Neutrophil (primary cell): ENCODE results near the gene UNCX.
"Not testable (repeated sequence)": the region's sequence is repeated elsewhere in the genome, so short reads cannot be mapped to it uniquely, and the experiment has no call there.

Experiments
- H3K27ac ChIP-seq: fragments of 200-600 bp; sonication (generic); 2 replicates; pipeline ENCODE4 v1.5.1; 2016; ENCODE audit warnings: mild to moderate bottlenecking, moderate library complexity
- H3K27me3 ChIP-seq: fragments of 200-600 bp; sonication (generic); 2 replicates; pipeline ENCODE4 v1.6.0; 2016; ENCODE audit warnings: mild to moderate bottlenecking
- H3K36me3 ChIP-seq: fragments of 200-600 bp; sonication (generic); 2 replicates; pipeline ENCODE4 v1.5.1; 2017
- H3K4me1 ChIP-seq, 2 experiments: fragments of 200-600 bp in 1 of 2; sonication (generic) in 1 of 2; 1 replicate in 1 of 2; 2 replicates in 1 of 2; pipeline versions ENCODE4 v1.5.1 to v1.6.1; 2013 to 2016; ENCODE audit warnings: low read depth in 1 of 2, low read length in 1 of 2, mild to moderate bottlenecking in 1 of 2, moderate library complexity in 1 of 2; ENCODE audit not compliant: control insufficient read depth in 1 of 2, insufficient read depth in 1 of 2
- H3K4me3 ChIP-seq, 2 experiments: fragments of 200-600 bp in 1 of 2; sonication (generic) in 1 of 2; 1 replicate in 1 of 2; 2 replicates in 1 of 2; pipeline ENCODE4 v1.5.1; 2013 to 2016; ENCODE audit warnings: low read depth in 1 of 2, low read length in 1 of 2, mild to moderate bottlenecking in 1 of 2, moderate library complexity in 1 of 2
- H3K9me3 ChIP-seq: fragments of 200-600 bp; sonication (generic); 2 replicates; pipeline ENCODE4 v1.5.1; 2016
- CTCF ChIP-seq: fragments of 200-600 bp; sonication (generic); IDR thresholded peaks from 2 replicates; pipeline ENCODE4 v1.5.1; 2016; ENCODE audit warnings: antibody characterized with exemption

The UNCX gene

GRCh38 chr7:1276626-1277175, 44.0 kb downstream of the UNCX start:
- no peaks in the 10 kb centered on the region for H3K36me3 ChIP-seq
- no peak overlapping the region for H3K4me3 ChIP-seq
- H3K9me3 ChIP-seq, result no peaks in the 10 kb centered on the region
- peaks cover 5% of the 10 kb centered on the region for H3K27me3 ChIP-seq
- no peaks in the 10 kb centered on the region for H3K4me1 ChIP-seq
- no peak overlapping the region for H3K27ac ChIP-seq
- no peak for TF ChIP-seq CTCF

GRCh38 chr7:1278543-1278942, 45.9 kb downstream of the UNCX start:
- no peak for TF ChIP-seq CTCF
- Histone ChIP-seq H3K27me3 (peaks cover 5% of the 10 kb centered on the region), H3K27ac (no peak overlapping the region), H3K9me3 (no peaks in the 10 kb centered on the region), H3K4me1 (no peaks in the 10 kb centered on the region), H3K36me3 (no peaks in the 10 kb centered on the region), H3K4me3 (no peak overlapping the region)

- no peak overlapping the region for H3K4me3 ChIP-seq
- H3K4me1 ChIP-seq, result no peaks in the 10 kb centered on the region
- no peaks in the 10 kb centered on the region for H3K36me3 ChIP-seq
- H3K27ac ChIP-seq, result no peak overlapping the region
- H3K27me3 ChIP-seq, result peaks cover 5% of the 10 kb centered on the region
- no peaks in the 10 kb centered on the region for H3K9me3 ChIP-seq
- TF ChIP-seq CTCF, result no peak
These were observed 46.4 kb downstream of the UNCX start for GRCh38 chr7:1279041-1279440.

GRCh38 chr7:1279895-1280294, 47.2 kb downstream of the UNCX start:
- H3K36me3 ChIP-seq, H3K9me3 ChIP-seq, H3K27ac ChIP-seq, H3K27me3 ChIP-seq, H3K4me3 ChIP-seq, H3K4me1 ChIP-seq: not testable (repeated sequence)

- no peaks in the 10 kb centered on the region for H3K36me3 ChIP-seq
- peaks cover 3% of the 10 kb centered on the region for H3K27me3 ChIP-seq
- no peak for TF ChIP-seq CTCF
- H3K27ac ChIP-seq, result no peak overlapping the region
- H3K9me3 ChIP-seq, result no peaks in the 10 kb centered on the region
- H3K4me3 ChIP-seq, result no peak overlapping the region
- H3K4me1 ChIP-seq, result no peaks in the 10 kb centered on the region
These were observed 48.4 kb downstream of the UNCX start for GRCh38 chr7:1281068-1281467.

- H3K4me1 ChIP-seq, result no peaks in the 10 kb centered on the region
- TF ChIP-seq CTCF, result no peak
- no peaks in the 10 kb centered on the region for H3K36me3 ChIP-seq
- no peak overlapping the region for H3K27ac ChIP-seq
- no peak overlapping the region for H3K4me3 ChIP-seq
- H3K27me3 ChIP-seq, result peaks cover 3% of the 10 kb centered on the region
- H3K9me3 ChIP-seq, result no peaks in the 10 kb centered on the region
These were observed 50.0 kb downstream of the UNCX start for GRCh38 chr7:1282679-1283078.
